ENCODE data around the gene GNPTG.

Gene GNPTG

DNA sequence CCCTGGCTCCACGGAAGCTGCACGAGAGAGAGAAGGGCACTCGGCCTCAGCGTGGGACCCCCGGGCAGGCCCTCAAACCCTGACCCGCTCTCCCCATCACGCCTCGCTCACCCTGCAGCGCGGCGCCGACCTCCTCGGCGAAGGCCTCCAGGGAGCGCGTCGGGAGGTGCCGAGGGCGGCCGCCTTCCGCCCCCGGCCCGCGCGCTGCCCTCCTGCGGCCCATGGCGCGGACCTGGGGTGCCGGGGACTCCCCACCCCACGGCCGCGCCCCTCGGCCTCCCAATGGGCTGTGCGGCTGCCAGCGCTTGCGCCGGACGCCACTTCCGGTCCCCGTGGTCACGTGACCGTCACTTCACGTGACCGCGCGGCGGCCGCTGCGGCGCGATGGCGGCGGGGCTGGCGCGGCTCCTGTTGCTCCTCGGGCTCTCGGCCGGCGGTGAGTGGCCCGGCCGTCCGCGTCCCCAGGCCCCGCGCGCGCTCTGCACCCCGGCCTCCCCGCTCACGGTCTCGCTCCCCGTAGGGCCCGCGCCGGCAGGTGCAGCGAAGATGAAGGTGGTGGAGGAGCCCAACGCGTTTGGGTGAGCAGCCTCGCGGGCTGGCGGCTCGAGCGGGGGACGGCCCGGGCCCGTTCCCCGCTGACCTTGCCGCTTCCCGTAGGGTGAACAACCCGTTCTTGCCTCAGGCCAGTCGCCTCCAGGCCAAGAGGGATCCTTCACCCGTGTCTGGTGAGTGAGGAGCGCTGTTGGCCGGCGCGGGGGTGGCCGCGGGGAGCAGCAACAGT lies at the start of gene GNPTG, which contains the start of gene TSR3:
GNPTG (plus strand) TSS at position 350 of the 781 bp plus-strand sequence; CDS start at position 385, 35 bp downstream.
TSR3 (minus strand) TSS at position 297 of the 781 bp plus-strand sequence; CDS start at position 223, 74 bp downstream.
- DNase-seq (ENCODE audit: low read depth): peak; percentile 95

DNA sequence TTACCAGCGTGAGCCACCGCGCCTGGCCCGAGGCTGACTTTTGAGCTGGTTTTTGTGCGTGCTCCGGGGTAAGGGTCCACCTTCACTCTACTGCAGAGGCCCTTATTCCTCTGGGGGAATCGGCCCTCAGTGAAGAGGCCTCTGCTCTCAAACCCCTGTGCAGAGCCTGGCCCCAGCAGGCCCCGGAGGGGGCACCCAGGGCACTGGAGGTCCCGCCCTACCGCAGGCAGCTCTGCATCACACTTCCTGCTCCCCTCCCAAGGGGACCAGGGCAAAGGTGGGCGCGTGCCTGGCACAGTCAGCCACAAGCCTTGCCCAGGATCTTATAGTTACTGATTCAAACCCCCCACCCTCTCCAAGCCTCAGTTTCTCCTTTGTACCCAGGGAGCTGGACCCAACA lies 45.9 kb upstream of the GNPTG start:
- no peak for DNase-seq (ENCODE audit: low read depth)

DNA sequence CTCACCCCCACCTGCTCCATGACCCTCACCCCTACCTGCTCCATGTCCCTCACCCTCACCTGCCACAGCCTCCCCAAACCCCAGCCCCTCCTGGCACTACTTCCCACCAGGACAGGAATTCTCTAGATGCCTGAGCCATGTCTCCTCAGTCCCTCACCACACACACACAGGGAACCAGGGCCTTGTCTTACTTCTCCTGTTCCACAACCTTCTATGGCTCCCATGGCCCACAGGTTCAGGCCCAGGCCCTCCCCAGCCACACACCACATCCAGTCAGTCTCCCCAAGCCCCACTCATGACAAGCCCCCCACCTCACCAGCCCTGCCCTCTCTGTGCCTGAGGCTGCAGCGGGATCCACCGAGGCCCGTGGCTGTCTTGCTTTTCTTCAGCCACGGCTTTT lies 45.4 kb upstream of the GNPTG start:
- no peak for DNase-seq (ENCODE audit: low read depth)

DNA sequence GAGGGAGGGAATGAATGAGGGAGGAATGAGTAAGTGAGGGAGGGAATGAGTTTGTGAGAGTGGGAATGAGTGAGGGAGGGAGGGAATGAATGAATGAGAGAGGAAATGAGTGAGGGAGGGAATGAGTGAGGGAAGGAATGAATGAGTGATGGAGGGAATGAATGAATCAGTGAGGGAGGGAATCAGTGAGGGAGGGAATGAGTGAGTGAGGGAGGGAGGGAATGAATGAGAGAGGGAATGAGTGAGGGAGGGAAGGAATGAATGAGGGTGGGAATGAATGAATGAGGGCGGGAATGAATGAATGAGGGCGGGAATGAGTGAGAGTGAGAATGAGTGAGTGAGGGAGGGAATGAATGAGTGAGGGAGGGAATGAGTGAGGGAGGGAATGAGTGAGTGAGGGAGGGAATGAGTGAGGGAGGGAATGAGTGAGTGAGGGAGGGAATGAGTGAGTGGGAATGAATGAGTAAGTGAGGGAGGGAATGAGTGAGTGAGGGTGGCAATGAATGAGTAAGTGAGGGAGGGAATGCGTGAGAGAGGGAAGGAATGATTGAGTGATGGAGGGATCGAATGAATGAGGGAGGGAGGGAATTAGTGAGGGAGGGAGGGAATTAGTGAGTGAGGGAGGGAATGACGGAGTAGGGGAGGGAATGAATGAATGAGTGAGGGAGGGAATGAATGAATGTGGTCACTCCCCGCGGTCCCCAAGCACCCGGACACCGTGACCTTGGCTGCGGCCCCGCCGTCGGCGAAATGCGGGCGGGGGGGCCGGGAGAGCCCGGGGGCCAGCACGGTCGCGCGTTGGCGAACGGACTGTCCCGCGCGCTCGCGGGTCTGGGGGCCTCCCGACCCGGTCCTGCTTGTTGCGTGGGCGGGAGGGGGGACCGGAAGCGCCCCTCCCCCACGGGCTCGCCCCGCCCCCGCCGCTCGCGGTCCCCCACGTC lies 43.4 kb upstream of the GNPTG start:
- DNase-seq (ENCODE audit: low read depth): peak; percentile 39

DNA sequence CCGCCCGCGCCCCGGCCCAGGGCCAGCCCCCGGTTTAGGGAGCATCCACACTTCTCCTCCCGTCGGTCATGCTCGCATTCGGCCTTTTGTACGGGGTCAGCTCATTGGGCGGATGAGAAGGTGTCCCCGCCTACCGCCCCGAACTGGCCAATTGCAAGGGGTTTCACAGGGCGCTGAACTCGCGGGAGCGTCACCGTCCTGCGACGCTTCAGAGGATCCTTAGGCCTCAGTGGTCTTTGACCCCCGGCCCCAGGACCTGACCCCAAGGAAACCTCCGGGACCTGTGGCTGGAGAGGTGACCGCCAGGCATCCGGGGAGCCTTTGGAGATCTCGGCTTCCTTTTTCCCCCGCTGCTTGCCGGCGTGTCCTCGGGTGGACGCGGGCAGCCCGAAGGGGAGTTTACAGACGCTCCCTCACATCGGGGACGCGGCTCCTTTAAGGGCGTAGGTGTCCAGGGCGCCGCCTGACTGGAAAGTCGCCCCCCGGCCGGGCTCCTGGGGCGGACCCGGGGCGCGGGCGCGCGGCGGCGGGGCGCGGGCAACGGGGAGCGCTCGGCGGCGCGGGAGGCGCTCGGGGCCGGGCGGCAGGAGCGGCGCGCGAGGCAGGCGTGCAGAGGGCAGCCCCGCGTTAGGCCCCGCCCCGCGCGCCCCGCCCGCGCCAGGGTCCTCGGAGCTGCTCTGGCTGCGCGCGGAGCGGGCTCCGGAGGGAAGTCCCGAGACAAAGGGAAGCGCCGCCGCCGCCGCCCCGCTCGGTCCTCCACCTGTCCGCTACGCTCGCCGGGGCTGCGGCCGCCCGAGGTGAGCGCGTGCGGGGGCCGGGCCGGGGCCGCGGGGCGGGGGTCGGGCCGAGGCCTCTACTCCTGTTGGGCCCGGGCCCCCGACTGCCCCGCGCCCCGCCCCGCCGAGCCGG lies 42.5 kb upstream of the GNPTG start, which contains the start of gene UBE2I:
UBE2I (plus strand) TSS at position 660 of the 909 bp plus-strand sequence. CDS start 4,395 bp downstream, outside the sequence.
- DNase-seq (ENCODE audit: low read depth): peak; percentile 99

DNA sequence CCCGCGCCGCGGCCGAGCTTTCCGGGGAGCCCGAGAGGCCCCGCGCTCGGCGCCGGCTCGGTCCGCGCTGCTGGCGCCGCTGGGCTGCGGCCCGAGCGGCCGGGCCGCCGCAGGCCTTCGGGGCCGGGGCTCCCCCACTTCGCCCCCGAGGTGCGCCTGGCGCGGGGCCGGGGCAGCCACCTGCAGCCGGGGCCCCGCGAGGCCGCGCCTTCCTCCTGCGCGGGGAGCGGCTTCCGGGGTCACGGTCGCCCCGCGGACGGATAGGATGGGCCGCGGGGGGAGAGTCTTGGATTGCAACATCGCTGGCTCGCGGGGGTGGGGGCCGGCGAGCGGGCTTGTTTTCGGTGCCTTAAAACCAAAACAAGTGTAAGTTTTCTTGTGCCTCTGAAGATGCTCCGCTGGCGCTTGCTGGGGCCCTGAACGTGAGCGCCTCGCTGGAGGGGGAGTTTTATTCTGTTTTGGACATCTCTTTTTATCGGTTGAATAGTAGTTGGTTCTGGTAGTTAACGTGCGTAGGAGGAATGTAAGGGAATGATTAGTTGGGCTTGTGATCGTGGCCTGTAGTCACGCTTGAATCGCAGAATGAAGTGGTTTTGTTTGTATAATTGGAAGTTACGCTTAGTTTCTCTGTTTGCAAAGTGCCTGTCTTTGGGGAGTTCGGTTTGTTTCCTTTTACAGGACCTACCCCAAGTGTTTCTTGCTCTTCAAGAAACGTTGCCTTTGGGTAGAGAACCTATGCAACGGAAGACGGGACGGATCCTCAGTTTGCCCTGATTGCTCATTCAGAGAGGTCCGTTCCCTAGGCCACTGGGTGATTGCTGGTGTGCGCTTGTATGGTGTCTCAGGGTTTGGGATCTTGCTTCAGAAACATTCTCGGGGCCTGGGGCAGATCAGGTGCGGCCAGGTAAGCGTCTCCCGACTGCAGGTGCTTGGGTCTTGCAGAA lies 41.6 kb upstream of the GNPTG start:
- peak; percentile 52 for DNase-seq (ENCODE audit: low read depth)

DNA sequence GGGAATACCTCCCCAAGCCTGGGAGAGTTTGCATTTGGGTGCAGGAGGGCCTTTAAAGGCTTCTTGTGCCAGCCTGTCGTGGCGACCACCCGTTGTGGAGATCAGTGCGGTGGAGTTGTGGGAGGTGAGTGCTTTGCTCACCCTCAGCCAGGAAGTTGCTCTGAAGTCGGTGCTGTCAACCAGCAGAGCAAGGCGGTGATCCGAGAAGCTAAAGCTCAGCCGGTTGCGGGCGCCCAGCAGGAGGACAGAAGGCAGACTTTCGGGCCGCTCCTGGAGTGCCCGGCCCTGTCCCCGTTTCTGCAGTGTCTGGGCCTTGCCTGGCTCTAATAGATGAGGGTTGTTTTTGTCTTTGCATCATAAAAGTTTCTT lies 40.9 kb upstream of the GNPTG start:
- DNase-seq (ENCODE audit: low read depth): no peak

DNA sequence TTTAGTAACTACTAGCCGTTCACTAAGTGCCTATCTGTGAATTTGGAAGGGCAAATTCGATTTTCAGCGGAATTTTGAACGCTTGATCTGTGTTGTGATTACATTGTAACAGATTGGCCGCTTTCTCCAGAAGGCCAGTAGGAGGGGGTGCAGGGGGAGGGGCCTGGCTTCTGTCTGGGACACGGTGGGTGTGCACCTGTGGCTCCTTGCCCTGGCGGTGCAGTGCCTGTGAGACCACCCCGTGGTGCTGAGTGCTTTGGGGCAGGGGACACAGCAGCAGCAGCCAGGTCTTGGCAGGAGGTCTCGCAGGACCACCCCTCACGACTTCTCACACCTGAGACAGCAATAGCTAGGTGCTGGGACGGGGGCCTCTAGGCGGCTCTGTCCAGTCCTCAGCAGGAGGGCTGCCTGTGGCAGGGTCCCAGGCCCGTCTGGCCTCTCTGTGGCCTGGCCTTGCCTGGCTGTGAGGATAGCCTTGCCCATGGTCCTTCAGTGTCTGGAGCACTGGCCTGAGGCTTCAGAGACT lies 40.5 kb upstream of the GNPTG start:
- no peak for DNase-seq (ENCODE audit: low read depth)

DNA sequence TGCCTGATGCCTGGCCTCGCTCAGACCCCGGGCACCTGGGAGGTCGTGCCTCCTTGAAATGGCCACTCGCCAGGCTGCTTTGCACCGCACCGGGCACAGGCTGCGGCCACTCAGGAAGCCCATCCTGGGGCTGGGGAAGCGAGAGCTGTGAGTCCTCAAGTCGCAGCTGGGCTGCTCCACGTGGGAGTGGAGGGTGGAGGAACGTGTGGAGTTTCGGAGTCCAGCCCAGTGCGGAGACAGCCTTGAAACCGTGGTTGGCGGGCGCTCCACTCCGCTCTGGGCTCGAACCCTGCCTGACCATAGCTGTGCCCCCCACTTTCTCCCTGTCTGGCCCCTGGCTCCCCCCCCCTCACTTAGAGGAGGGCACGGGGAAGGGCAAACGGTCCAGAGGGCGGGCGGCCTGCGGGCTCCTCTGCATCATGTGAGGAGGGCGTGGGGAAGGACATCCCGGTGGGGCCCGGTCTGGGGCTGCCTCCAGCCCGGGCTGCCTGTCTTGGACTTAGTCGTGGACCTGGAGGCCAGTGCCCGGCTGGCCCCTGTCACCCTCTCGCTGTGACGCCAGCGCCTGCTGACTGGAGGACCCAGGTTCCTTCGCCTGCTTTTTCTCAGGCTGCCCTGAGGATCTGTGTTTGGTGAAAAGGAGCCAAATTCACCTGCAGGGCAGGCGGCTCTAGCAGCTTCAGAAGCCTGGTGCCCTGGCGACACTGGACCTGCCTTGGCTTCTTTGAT lies 39.8 kb upstream of the GNPTG start:
- no peak for DNase-seq (ENCODE audit: low read depth)

DNA sequence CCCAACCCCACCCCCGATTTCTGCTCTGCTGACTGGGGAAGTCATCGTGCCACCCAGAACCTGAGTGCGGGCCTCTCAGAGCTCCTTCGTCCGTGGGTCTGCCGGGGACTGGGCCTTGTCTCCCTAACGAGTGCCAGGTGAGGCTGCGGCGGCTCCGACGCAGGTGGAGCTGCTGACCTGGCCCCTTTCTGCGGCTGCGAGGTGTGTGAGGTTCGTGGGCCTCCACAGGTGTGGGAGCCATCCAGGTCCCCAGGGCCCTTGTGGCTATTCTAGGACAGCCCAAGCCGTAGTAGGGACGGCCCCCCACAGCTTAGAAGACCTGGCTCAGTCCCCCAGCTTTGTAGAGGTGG lies 39.3 kb upstream of the GNPTG start:
- no peak for DNase-seq (ENCODE audit: low read depth)

DNA sequence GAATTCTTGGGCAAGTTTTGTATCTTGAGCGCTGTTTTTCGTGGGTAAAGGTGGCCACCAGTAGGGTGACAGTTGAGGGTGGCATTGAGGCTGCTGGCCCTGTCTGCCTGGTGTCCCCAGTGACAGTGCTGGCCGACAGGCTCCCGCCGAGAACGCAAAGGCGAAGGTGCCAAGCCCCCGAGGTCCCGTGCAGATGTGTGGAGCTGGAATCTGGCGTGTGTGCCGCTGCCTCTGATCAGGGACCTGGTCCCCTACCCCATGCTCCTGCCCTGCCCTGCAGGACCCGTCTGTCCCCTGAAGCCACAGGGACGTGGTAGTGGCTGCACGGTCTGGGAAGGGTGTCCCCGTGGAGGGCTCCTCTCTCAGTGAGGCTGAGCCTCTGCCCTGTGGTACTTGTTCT lies 38.8 kb upstream of the GNPTG start:
- no peak for DNase-seq (ENCODE audit: low read depth)

DNA sequence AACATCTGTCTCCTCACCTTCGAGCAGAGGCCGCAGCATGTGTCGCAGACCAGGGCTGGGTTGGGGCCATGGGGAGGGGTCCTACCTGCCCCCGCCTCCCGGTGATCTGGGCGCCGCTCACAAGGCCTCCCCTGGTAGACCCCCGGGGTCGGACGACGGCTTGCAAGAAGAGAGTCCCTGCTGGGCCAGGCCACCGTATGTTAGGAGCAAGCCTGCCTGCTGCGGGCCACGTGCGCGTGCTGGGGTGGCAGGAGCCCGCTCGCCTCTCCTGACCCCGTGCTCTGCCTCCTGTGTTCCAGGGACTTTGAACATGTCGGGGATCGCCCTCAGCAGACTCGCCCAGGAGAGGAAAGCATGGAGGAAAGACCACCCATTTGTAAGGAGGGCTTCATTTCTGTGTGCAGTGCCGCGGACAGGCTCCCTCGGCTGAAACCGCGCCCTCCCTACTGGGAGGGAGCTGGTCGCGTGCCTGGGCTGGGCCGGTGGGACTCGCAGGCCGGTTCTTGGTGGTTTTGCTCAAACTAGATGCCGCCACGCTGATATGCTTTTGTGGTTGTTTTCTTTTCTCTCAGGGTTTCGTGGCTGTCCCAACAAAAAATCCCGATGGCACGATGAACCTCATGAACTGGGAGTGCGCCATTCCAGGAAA lies 37.9 kb upstream of the GNPTG start:
- no peak for DNase-seq (ENCODE audit: low read depth)

DNA sequence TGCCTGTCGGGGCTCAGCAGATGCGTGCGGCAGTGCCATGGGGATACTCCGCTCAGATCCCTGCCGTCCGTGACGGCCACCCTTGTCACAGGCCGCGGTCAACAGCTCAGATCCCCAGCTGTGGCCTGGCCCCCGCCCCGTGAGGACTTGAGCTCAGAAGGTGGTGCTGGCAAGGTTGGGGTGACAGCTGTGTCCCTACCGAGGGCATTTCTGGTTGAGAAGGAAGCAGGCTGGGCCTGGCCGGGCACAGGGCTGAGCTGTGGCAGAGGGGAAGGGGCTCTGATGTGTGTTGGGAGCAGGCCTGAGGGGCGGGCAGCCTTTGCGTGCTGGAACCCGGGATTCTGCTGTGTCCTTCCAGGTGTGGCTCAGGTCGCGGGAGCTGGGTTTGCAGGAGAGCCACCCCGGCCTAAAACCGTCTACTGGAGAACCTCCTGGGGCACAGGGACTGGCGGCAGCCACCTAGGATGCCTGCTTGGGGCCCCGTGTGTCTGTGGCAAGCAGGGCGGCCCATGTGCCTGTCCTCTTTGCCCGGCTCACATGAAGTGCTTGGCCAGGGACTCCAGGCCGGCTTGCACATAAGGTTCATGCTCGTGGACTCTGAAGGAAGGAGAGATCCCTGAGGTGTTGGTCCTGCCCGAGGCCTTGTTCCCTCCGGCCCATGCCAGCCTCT lies 37.2 kb upstream of the GNPTG start:
- no peak for DNase-seq (ENCODE audit: low read depth)

DNA sequence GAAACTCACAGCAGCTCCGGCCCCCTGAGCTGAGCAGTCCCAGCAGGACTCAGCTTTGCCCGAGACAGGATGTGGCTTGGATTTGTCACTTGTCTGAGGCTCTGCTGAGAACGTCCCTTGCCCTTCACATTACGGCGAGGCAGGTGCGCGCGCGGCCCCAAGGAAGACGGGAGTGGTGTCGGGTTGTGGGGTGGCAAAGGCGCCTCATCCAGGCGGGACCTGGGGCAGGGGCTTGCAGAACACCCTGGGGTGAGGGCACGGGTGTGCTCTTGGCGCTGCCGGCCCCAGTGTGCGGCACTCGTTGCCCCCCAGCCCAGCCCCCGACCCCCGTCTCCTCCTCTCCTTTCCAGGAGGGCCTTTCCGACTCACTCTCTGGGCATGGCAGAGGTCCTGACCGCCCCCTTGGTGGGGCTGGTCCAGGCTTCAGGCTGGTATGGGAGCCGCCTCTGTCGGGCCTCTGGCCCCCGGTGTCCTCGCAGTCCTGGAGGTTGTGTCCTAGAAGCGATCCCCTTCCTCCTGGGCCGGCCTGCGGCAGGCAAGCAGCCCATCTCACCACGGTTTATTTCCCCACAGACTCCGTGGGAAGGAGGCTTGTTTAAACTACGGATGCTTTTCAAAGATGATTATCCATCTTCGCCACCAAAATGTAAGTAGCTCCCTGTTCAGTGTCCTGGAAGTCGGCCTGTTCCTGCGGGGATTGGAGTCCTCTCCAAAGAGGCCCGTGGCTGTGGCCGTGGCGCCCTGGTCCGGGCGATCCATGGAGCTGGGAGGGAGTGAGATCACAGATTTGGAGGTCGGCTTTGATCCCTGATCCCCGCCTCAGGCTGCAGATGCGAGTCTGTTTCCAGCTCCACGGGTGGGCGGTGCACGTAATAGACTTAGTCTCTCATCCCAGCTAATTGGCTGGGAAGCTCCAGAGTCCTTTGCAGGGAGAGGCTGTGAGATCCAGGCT lies 36.4 kb upstream of the GNPTG start:
- DNase-seq (ENCODE audit: low read depth): no peak

DNA sequence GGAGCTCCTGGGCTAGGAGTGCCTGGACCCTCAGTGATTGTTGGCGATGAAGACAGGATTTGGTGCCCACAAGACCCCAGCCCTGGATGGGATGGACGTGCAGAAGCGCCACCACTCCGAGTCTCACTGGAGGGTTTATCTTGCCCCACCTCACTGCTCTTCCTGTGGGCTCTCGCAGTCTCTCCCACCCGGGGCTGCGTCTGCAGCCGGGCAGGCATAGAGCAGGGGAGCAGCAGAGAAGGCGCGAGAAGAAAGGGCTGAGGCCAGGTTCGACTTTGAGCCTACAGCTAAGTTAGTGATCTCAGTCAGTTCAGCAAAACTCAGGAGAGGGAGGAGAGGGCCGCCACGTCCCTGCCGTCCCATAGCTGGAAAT lies 35.7 kb upstream of the GNPTG start:
- DNase-seq (ENCODE audit: low read depth): no peak

DNA sequence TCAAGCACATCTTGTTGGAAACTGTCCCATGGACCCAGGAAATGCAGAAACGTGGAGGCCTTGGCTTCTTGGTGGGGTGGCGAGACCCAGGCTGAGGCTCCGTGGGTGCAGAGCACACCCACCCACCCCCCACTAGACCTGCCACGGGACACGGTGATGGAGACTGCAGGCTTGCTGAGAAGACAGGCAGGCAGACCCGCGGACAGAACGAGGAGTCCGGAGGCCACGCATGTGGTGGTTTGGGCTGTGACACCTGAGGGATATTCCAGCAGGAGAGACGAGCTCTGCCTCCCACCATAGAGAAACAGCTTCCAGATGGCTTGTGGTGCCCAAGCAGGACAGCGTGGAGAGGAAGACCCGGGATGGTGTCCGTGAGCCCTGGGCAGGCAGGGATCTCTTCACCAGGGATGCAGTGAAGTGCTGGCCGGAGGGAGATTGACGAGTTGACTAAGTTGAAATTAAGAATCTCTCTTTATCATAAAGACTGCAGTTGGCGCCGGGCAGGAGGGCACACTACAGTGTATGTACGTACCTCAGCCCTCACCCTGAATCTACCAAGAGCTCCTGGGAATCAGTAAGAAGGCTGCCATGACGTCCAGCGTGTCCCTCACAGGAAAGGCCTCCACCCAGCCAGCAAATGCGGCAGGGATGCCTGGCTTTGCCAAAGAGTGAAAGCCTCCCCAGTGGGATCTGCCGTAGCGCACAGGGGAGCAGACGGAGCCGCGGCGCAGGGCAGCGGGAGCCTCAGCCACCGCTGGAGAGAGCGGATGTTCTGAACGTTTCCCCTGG lies 34.1 kb upstream of the GNPTG start:
- no peak for DNase-seq (ENCODE audit: low read depth)

DNA sequence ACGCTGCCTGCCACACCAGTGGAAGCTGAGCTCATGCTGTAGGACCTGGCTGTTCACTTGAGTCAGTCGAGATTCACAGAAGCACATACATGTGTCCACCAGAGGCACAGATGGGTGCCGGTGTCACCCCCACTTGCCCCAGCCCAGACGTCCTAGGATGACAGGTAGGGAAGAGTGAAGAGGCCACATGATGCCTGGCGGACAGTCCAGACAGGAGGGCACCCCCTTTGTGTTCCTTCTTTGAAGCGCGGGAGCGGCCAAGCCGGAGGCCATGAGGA lies 33.5 kb upstream of the GNPTG start:
- DNase-seq (ENCODE audit: low read depth): no peak

Data from fibroblast of gingiva (primary cell).